Pons (tissue), 1 donor: Measurements from ENCODE around the gene TMEM229B.

Experiments used
- DNase-seq: peaks from one replicate; pipeline ENCODE4 v3.0.0-alpha.2; 2016; ENCODE audit warnings: low spot score

Gene TMEM229B

GRCh38 chr14:67515386-67516079 is 27.0 kb upstream of the TMEM229B start:
- DNase-seq: no peak

DNA sequence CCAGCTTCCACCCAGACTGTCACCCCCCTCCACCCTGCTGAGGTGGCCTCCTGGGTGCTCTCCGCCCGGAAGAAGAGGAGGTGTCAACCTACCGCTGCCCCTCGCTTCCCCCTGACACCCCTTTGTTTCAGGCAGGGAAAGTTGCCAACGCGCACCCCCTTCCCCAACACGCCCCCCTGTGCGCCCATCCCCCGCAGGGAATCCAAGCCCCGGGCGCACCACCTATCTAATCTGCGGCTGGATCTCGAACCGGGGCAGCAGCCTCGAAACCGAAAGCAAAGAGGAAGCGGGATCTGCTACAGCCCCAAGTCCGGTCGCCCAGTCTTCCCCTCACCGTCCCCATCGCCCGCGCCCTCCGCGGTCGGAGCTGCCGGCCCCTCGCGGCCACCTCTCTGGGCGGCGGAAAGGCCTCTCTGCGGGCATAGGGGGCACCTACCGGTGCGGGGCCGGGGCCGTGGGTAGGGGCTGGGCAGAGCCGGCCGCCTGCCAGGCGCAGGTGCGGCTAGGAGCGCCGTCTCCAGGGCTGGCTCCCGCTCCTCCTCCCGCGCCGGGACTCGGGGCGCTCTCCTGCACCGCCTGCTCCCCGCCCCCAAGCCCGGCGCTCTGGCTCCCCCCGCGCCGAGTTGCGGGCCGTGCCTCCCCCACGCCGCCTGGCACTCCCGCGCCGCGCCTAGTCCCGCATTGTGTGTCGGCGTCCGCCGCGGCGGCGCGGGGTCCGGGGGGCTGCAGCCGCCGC is 26.3 kb upstream of the TMEM229B start:
- DNase-seq: peak; percentile 29

- DNase-seq: peak; percentile 23
Measured at GRCh38 chr14:67514203-67514607, 25.7 kb upstream of the TMEM229B start.

GRCh38 chr14:67513631-67514108 is 25.1 kb upstream of the TMEM229B start:
- peak; percentile 54 for DNase-seq

DNA sequence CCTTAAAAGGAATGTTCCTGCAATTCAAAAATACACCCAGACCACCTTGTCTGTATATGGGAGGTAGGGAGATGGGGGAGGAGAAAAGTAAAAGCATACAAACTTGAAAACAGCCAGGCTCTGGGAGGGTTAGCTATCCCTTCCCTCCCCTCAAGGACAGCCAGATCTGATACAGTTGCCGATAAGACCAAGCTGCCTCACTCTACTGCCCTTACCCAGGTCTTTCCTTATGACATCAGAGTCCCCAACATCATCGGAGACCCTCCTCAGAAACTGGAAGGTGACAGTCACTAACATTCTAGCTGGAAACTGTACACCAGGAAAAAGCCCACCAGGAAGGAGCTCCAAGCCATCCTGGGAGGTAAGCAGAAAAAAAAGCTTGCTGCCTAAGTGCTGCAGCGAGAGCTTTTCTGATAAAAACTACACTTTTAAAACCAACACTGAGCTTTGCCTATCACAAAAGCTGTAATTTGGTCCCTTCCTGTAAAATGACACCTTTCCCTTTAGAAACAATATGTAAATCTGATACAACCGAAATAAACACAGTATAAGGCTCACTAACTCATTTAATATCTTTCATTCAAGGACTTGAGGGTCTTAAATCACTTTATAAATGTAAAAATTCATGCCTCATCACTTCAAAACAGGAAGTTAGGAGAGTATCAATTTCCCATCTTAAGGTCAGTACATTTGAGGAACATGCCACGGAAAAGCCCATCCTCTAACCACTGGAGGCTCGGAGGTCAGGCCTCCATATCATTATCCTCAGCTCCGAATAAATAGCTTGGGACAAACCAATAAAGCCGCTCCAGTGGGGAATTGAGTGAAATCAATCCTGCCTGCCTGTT is 24.2 kb upstream of the TMEM229B start:
- no peak for DNase-seq

DNA sequence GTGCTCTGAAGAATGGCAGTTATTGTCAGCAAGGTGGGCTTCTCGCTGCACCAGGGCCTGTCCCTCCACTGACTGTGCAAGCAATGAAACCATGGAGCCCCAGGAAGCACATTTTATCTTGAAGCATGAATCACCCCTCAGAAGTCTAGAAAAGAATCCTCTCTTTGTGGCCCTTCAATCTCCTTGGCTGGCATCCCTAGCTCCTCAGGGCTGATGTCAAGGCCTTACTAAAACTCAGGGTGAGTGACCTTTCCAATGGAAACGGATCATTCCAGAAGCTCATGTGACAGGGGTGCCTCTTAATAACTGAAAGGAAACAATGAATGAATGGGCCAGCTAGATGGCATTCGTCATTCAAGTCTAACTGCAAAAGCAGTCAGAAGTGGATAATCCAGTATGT is 22.3 kb upstream of the TMEM229B start:
- peak; percentile 65 for DNase-seq

DNA sequence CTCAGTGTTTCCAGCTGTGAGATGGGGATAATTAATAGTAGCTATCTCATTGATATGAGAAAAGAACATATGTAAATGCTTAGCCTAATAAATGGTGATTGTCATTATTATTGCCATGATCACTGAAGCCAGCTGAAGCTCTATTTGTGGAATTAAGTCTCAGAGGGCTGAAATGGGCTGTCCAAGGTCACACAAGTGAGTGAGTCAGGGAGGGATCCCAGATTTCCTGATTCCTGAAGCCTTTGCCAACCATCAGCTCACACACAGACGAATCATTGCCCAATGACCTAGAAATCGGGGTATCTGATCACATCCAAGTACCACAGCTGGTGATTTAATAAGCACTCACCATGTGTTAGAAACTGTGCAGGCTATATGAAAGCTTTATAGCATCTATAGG is 21.6 kb upstream of the TMEM229B start:
- DNase-seq: no peak

DNA sequence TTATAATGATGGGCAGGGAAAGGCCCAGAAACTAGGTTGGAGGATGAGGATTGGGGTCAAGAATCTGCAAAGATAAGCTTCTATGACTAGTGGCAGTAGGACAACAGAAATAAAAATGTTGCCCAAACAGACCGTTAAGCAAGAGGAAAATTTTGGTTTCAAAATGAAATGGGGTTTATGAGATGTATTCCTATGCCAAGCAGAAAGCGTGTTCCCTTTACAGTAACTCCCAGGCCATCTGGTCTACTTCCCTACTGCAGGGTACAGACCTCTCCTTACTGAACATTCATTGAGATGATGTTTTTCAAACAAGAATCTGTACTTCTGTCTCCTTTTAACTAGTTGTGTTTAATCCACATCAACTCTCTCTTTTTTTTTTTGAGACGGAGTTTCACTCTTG is 20.4 kb upstream of the TMEM229B start:
- no peak for DNase-seq

- no peak for DNase-seq
Measured at GRCh38 chr14:67505254-67505653, 16.7 kb upstream of the TMEM229B start.

DNA sequence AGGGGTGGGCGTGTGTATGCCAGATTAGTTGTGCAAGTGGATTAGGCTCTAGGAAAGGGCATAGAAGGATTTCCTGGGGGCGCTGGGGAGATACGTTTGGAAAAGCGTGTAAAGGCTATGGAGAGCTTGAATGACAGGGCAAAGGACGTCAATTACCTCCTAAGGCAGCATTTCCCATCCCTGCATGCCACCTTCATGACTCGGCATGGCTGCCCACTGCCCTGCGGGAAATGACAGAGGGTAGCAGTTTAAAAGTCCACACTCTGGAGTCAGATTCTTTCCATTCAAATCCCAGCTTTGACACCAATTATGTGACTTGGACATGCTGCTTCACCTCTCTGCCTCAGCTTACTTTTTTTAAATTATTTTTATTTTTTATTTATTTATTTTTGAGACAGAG is 14.8 kb upstream of the TMEM229B start:
- no peak for DNase-seq

- DNase-seq: no peak
Measured at GRCh38 chr14:67502867-67503266, 14.3 kb upstream of the TMEM229B start.

GRCh38 chr14:67501670-67502069 is 13.1 kb upstream of the TMEM229B start:
- DNase-seq: no peak

GRCh38 chr14:67500981-67501380 is 12.5 kb upstream of the TMEM229B start:
- no peak for DNase-seq

- no peak for DNase-seq
Measured at GRCh38 chr14:67497716-67498115, 9.2 kb upstream of the TMEM229B start.

DNA sequence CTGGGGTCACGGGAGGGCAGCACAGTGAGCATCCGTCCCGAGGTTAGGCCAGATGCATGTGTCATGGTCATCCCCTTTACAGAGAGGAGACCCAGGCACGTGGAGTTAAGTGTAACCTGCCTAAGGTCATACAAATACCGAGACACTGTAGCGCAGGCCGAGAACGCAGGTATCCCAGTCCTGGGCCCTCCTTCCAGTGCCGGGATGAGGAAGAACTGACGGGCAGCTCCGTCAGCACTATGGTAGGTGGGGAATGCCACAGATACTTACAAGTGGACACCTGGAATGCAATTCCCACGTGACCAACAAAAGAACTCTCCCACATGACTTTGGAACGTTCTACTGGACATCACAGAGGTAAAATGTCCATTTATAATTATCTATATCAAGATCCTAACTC is 8.7 kb upstream of the TMEM229B start:
- no peak for DNase-seq

DNA sequence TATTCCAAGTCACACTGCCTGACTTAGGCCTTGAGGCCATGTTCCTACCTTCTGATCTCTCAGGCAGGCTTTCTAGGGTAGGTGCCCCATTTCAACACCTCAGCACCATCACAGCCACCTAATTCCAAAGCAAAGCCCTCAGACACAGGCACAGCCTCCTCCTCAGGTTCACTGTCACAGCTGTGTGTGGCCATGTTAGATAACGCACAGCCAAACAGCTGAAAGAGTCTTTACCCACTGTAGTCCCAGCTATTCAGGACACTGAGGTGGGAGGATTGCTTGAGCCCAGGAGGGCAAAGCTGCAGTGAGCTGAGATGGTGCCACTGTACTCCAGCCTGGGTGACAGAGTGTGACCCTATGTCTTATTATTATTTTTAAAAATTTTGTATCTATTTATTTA is 7.3 kb upstream of the TMEM229B start:
- DNase-seq: no peak

GRCh38 chr14:67493092-67493717 is 4.7 kb upstream of the TMEM229B start:
- DNase-seq: no peak

DNA sequence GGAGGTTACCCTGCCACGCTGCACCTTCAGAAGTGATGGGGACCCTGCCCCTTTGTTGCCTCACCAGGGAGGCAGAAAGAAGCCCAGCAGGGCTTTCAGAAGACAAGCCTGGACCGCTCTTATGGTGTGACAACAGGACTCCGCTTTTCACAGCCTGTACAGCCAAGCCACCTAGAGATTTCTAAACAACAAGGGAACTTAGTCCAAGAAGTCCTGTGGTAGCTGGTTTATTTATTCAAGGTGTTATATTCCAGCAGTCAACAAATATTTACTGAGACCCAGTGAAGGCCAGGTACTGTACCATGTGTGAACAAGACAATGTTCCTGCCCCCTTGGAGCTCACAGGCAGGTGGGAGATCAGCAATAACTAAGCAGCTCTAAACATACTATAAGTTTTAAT is 4.0 kb upstream of the TMEM229B start:
- DNase-seq: no peak

DNA sequence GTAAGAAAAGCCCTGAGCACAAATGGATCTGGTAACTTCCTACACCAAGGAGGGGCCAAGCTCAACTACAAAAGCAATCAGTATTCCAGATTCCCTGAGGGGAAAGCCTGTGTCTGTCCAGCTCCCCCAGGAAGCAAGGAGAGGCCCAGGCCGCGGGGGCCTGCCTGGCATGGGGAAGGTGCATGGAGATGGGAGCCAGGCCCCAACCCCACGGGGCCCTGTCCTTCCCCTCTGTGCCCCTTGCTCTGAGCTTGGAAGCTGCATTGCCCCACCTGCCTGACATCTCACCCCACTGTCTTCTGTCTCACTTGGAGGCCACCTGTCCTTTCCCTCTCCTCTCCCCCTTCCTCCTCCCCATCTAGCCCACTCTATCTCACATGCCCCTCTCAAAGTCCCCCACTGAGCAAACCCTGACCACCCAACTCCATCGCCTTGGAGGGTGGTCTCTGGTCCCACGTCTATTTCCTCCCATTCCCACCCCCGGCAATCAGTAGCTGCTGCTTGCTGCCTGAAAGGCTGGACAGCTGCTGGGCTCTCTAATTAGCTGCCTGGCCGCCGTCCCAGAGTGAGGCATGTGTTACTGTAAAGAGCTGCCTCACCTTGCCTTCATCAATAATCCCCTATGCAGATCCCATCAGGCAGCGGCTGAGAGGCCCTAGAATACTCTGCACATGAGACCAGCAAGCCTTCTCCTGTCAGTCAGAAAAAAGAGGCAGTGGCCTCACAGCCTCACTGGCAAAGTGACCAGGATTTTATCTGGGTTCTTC is 3.4 kb upstream of the TMEM229B start:
- no peak for DNase-seq

DNA sequence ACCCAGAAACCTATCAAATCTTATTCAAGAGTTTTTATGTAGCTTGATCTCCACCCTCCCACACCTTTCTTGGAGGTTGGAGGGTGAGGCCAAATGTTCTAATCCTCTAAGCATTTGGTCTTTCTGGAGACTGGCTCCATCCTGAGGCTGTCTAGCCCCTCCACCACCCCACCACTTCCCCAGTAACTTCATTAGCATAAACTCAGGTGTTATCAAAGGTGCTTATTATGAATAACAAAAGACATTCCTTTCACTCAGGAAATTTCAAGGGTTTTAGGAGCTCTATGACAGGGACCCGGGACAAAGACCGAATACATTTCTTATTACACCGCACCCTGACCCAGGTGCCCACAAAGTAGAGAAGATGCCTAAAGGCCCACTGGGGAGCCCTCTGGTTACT is 2.8 kb upstream of the TMEM229B start:
- no peak for DNase-seq

- DNase-seq: no peak
Measured at GRCh38 chr14:67490196-67490595, 1.7 kb upstream of the TMEM229B start.
